Endothelial cell (in vitro differentiated cells): ENCODE measurements around the gene EEF1AKMT3. TPM values are rescaled to one million over a fixed set of nuclear protein-coding genes. Genes with fewer than 3 reads are reported as not detected.

Experiments
- DNase-seq: peaks from one replicate; pipeline ENCODE4 v3.0.0; 2021; ENCODE audit warnings: low spot score
- H3K27ac Mint-ChIP-seq: one replicate; pipeline ENCODE4 v1.8.0; 2021; ENCODE audit warnings: mixed read lengths, inconsistent platforms; ENCODE audit not compliant: unreplicated experiment
- H3K27me3 Mint-ChIP-seq: one replicate; pipeline ENCODE4 v1.8.0; 2021; ENCODE audit warnings: mild to moderate bottlenecking, moderate library complexity, mixed read lengths, inconsistent platforms; ENCODE audit not compliant: unreplicated experiment
- H3K36me3 Mint-ChIP-seq: one replicate; pipeline ENCODE4 v1.8.0; 2021; ENCODE audit warnings: mild to moderate bottlenecking, low read depth, mixed read lengths, inconsistent platforms; ENCODE audit not compliant: unreplicated experiment
- H3K4me1 Mint-ChIP-seq: one replicate; pipeline ENCODE4 v1.8.0; 2021; ENCODE audit warnings: mild to moderate bottlenecking, mixed read lengths, inconsistent platforms; ENCODE audit not compliant: unreplicated experiment
- H3K4me3 Mint-ChIP-seq: one replicate; pipeline ENCODE4 v1.8.0; 2021; ENCODE audit warnings: mild to moderate bottlenecking, mixed read lengths, inconsistent platforms; ENCODE audit not compliant: unreplicated experiment
- H3K9me3 Mint-ChIP-seq: one replicate; pipeline ENCODE4 v1.8.0; 2021; ENCODE audit warnings: mixed read lengths, inconsistent platforms; ENCODE audit not compliant: unreplicated experiment
- CTCF ChIP-seq: fragments of 200-600 bp; sonication (generic); IDR thresholded peaks from one replicate; pipeline ENCODE4 v1.5.0; 2021; ENCODE audit warnings: antibody characterized with exemption; ENCODE audit not compliant: unreplicated experiment
- total RNA-seq: library from RNA; stranded (reverse); fragmentation: NEBNext Ultra II Directional; extraction: Animal tissue kit (Norgen Biotek cat#: 25700); gene quantifications from one replicate; pipeline ENCODE4 v1.2.1, GENCODE V29; 2021; ENCODE audit not compliant: unreplicated experiment

EEF1AKMT3 gene
- total RNA-seq, 1 donor from 2014 or later = 8.6 TPM

DNA sequence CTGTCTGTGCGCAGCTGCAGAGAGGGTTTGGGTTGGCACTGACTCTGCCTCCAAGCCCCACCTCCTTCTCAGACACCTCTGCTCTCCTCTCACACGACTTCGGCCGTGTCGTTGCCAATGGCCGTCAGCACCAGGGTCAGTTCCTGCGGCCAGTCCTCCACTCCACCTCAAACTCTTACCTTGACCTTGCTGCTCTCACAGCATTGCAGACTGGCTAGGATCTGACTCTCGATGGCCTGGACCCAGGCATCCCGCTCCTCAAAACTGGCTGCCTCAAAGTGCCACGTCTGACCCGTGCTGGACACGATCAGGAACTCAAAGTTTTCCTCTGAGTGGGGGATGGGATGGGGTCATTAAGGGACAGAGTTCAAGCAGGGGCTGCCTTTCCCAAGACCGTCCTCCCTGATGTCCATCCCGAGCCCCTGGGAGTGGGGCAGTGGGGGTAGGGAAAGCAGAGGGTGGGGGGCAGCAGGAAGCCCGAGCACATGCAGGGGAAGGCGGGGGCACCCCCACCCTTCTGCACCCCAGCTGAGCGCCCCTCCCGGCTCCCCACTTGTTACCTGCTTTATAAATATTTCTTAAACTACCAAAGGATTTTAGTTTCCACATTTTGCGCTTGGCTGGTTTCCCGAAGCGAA, 44.5 kb upstream of the EEF1AKMT3 start:
- no peak for TF ChIP-seq CTCF
- Mint-ChIP-seq H3K36me3 (peaks cover 20% of the 10 kb centered on the region), H3K27ac (peak overlapping the region; percentile 45), H3K9me3 (peaks cover 5% of the 10 kb centered on the region), H3K4me3 (peak overlapping the region; percentile 77), H3K27me3 (peaks cover 32% of the 10 kb centered on the region), H3K4me1 (peaks cover 12% of the 10 kb centered on the region)
- DNase-seq = peak; percentile 36

DNA sequence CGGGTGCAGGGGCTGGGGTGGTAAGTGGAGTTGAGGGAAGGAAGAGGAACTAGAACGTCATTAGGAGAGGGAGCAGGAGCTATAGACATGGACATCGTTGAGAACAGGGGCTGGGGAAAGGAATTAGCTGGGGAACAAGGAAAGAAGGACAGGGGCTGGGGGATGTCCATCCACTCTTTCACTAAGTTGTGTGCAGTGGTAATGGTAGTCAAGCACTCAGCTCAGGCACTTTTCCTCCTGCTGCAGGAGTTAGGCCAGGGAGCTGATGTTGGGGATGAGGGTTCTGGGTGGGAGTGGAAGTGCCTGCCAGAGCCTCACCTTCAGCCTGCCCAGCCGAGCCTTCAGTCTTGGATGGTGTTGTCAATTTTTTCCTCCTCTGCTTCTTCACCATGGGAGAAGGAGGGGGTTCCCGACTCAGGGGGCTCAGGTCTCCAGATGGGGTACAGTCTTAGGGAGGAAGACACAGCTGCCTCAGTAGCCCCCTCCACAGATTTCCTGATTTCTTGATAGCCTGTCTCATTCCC, 43.0 kb upstream of the EEF1AKMT3 start:
- peaks cover 14% of the 10 kb centered on the region for H3K4me1 Mint-ChIP-seq
- peaks cover 5% of the 10 kb centered on the region for H3K9me3 Mint-ChIP-seq
- no peak overlapping the region for H3K27ac Mint-ChIP-seq
- peaks cover 33% of the 10 kb centered on the region for H3K27me3 Mint-ChIP-seq
- H3K4me3 Mint-ChIP-seq = no peak overlapping the region
- no peak for TF ChIP-seq CTCF
- DNase-seq = no peak
- H3K36me3 Mint-ChIP-seq = peaks cover 21% of the 10 kb centered on the region

GRCh38 chr12:57730336-57731067, 41.9 kb upstream of the EEF1AKMT3 start:
- DNase-seq = no peak
- TF ChIP-seq CTCF = no peak
- Mint-ChIP-seq H3K27ac (no peak overlapping the region), H3K9me3 (peaks cover 5% of the 10 kb centered on the region), H3K4me1 (peaks cover 18% of the 10 kb centered on the region), H3K27me3 (peaks cover 36% of the 10 kb centered on the region), H3K36me3 (peaks cover 27% of the 10 kb centered on the region), H3K4me3 (no peak overlapping the region)

DNA sequence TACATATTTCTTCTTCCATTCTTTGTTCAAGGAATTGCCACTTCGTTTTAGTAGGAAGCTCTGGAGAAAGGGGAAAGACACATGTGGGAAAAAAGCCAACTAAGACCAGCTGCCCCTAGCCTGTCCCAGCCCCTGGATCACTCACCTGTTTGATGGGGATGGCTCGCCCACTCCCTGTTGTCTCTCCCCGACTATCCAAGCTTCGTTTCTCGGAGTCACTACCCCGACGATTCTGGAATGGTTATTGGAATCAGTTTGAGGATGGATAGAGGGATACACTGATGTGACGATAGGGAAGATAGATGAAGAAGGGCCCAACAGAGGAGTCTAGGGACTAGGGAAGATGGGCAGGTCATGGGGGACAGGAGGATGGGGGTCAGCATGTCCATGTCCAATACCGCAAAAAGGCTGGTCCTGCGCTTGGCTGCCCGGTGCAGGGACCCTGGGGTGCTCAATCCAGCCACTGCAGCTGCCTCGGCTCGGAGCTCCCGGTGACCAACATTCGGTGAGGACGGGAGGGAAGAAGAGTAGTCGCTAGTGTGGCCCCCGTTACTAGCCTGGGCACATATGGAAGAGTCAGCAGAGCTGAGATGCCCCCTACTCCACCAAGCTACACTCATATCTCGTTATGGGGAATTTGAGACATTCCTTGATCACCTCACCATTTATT, 40.9 kb upstream of the EEF1AKMT3 start:
- H3K27ac Mint-ChIP-seq = no peak overlapping the region
- no peak overlapping the region for H3K4me3 Mint-ChIP-seq
- no peak for TF ChIP-seq CTCF
- peaks cover 42% of the 10 kb centered on the region for H3K27me3 Mint-ChIP-seq
- no peak for DNase-seq
- H3K9me3 Mint-ChIP-seq = peaks cover 5% of the 10 kb centered on the region
- H3K4me1 Mint-ChIP-seq = peaks cover 19% of the 10 kb centered on the region
- H3K36me3 Mint-ChIP-seq = peaks cover 31% of the 10 kb centered on the region
